Hepatocyte (in vitro differentiated cells): ENCODE results near the gene RAVER1. TPM values are rescaled to one million over a fixed set of nuclear protein-coding genes. Genes with fewer than 3 reads are reported as not detected.
"Not testable (repeated sequence)": the region's sequence is repeated elsewhere in the genome, so short reads cannot be mapped to it uniquely, and the experiment has no call there.

Source experiments
- DNase-seq: peaks from one replicate; pipeline ENCODE4 v3.0.0-alpha.2; 2016; ENCODE audit warnings: low spot score
- H2AFZ ChIP-seq: fragments of 200-600 bp; sonication (generic); 2 replicates; pipeline ENCODE4 v1.6.0; 2016; ENCODE audit warnings: antibody characterized with exemption, mild to moderate bottlenecking
- H3K27ac ChIP-seq: fragments of 200-600 bp; sonication (generic); 2 replicates; pipeline ENCODE4 v1.5.1; 2016; ENCODE audit warnings: mild to moderate bottlenecking
- H3K27me3 ChIP-seq: fragments of 200-600 bp; sonication (generic); 2 replicates; pipeline ENCODE4 v1.6.1; 2016
- H3K36me3 ChIP-seq: fragments of 200-600 bp; sonication (generic); replicated peaks from 2 replicates; pipeline ENCODE4 v1.5.1; 2016; ENCODE audit warnings: low read depth; ENCODE audit not compliant: insufficient read depth
- H3K4me1 ChIP-seq: fragments of 200-600 bp; sonication (generic); 2 replicates; pipeline ENCODE4 v1.5.1; 2016; ENCODE audit warnings: mild to moderate bottlenecking, moderate library complexity; ENCODE audit not compliant: insufficient read depth
- H3K4me2 ChIP-seq: fragments of 200-600 bp; sonication (generic); 2 replicates; pipeline ENCODE4 v1.6.0; 2016
- H3K4me3 ChIP-seq: fragments of 200-600 bp; sonication (generic); 2 replicates; pipeline ENCODE4 v1.5.1; 2016; ENCODE audit warnings: mild to moderate bottlenecking
- H3K79me2 ChIP-seq: fragments of 200-600 bp; sonication (generic); 2 replicates; pipeline ENCODE4 v1.6.0; 2017; ENCODE audit warnings: mild to moderate bottlenecking
- H3K9me2 ChIP-seq: fragments of 200-600 bp; sonication (generic); replicated peaks from 2 replicates; pipeline ENCODE4 v1.6.0; 2017; ENCODE audit warnings: mild to moderate bottlenecking; ENCODE audit not compliant: insufficient read depth
- H3K9me3 ChIP-seq: fragments of 200-600 bp; sonication (generic); 2 replicates; pipeline ENCODE4 v1.5.1; 2016; ENCODE audit warnings: low read depth, mild to moderate bottlenecking
- H4K20me1 ChIP-seq: fragments of 200-600 bp; sonication (generic); 2 replicates; pipeline ENCODE4 v1.6.0; 2016; ENCODE audit warnings: mild to moderate bottlenecking; ENCODE audit not compliant: insufficient read depth, poor library complexity, severe bottlenecking
- EZH2 ChIP-seq: fragments of 200-600 bp; sonication (generic); IDR thresholded peaks from 2 replicates; pipeline ENCODE4 v1.6.1; 2016; ENCODE audit warnings: antibody characterized with exemption, mild to moderate bottlenecking, borderline replicate concordance
- EZH2phosphoT487 ChIP-seq: fragments of 200-600 bp; sonication (generic); IDR thresholded peaks from one replicate; pipeline ENCODE4 v1.6.1; 2018; ENCODE audit warnings: antibody characterized with exemption, mild to moderate bottlenecking, low read depth, moderate library complexity; ENCODE audit not compliant: unreplicated experiment, severe bottlenecking
- WGBS: methylation state at CpG from one replicate; pipeline ENCODE4 v1.1.6; 2016; ENCODE audit warnings: low lambda C conversion rate; ENCODE audit errors: missing lambda C conversion rate; 5-methylcytosine and 5-hydroxymethylcytosine counted together
- polyA plus RNA-seq: library from polyadenylated mRNA; unstranded; fragments of >200 nt; fragmentation: Nextera tagmentation; extraction: Ambion mirVana; gene quantifications from 2 replicates; pipeline ENCODE4 v1.2.1, GENCODE V29; 2016
- total RNA-seq: library from RNA; depleted of rRNA; stranded (reverse); fragments of >200 nt; gene quantifications from 2 replicates; pipeline ENCODE4 v1.2.3, GENCODE V29; 2014
- TF ChIP-seq, protein P1 (sequence below): fragments of 200-600 bp; sonication (generic); IDR thresholded peaks from 2 replicates; pipeline ENCODE4 v1.5.1; 2016; ENCODE audit warnings: antibody characterized with exemption, mild to moderate bottlenecking; ENCODE audit not compliant: poor library complexity

The RAVER1 gene
- total and polyA plus RNA-seq, 2 experiments from 2014 or later = 16.4 to 42.0 TPM

GRCh38 chr19:10368101-10368803 is 34.9 kb upstream of the RAVER1 start:
- no peaks in the 10 kb centered on the region for H3K4me1 ChIP-seq
- H4K20me1 ChIP-seq = no peaks in the 10 kb centered on the region
- no peak overlapping the region for H3K4me3 ChIP-seq
- no peaks in the 10 kb centered on the region for H3K36me3 ChIP-seq
- no peaks in the 10 kb centered on the region for H3K9me2 ChIP-seq
- H3K79me2 ChIP-seq = no peaks in the 10 kb centered on the region
- H2AFZ ChIP-seq = no peak overlapping the region
- no peak overlapping the region for H3K27ac ChIP-seq
- 94% methylated on average over 15 of the region's 15 CpGs for WGBS
- no peak for DNase-seq
- TF ChIP-seq, protein P1, sequence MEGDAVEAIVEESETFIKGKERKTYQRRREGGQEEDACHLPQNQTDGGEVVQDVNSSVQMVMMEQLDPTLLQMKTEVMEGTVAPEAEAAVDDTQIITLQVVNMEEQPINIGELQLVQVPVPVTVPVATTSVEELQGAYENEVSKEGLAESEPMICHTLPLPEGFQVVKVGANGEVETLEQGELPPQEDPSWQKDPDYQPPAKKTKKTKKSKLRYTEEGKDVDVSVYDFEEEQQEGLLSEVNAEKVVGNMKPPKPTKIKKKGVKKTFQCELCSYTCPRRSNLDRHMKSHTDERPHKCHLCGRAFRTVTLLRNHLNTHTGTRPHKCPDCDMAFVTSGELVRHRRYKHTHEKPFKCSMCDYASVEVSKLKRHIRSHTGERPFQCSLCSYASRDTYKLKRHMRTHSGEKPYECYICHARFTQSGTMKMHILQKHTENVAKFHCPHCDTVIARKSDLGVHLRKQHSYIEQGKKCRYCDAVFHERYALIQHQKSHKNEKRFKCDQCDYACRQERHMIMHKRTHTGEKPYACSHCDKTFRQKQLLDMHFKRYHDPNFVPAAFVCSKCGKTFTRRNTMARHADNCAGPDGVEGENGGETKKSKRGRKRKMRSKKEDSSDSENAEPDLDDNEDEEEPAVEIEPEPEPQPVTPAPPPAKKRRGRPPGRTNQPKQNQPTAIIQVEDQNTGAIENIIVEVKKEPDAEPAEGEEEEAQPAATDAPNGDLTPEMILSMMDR = no peak
- H3K27me3 ChIP-seq = no peaks in the 10 kb centered on the region
- H3K4me2 ChIP-seq = no peak overlapping the region
- H3K9me3 ChIP-seq = no peaks in the 10 kb centered on the region

DNA sequence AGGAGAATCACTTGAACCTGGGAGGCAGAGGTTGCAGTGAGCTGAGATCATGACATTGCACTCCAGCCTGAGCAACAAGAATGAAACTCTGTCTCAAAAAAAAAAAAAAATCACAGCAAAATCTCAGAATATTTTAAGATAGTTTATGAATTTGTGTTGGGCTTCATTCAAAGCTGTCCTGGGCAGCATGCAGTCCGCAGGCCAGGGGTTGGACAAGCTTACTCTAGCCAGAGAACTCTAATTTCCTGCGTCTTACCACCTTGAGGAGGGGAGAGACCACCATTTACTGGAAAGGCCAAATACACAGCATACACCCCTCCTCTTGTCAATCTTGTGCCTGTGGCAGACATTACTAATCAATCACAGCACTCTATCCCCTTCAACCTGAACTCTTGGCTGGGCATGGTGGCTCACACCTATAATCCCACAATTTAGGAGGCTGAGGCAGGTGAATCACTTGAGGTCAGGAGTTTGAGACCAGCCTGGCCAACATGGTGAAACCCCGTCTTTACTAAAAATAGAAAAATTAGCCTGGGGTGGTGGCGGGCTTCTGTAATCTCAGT is 33.7 kb upstream of the RAVER1 start:
- DNase-seq, H3K27me3 ChIP-seq, H4K20me1 ChIP-seq, H3K4me1 ChIP-seq, H3K27ac ChIP-seq, H3K79me2 ChIP-seq, H3K4me2 ChIP-seq, H3K4me3 ChIP-seq, H3K9me3 ChIP-seq, H2AFZ ChIP-seq, H3K9me2 ChIP-seq, H3K36me3 ChIP-seq: not testable (repeated sequence)
- WGBS = 97% methylated on average over 4 of the region's 4 CpGs

DNA sequence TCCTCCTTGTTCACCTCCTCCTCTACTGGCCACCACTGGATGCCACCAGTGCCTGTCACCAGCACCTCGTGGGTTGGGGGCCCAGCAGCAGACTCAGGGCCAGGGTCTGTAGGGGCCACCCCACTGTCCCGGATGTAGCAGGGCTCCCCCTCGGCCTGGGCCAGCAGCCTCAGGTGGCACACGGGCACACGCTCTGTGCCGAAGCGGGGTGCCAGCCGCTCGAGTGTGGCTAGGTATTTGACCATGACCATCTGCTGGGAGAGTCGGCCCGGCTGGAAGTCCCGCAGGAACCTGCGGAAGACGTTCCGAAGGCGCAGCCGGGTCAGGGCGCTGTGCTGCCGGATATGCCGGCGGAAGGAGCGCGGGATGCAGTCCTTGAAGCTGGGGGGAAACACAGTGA is 32.2 kb upstream of the RAVER1 start:
- H3K9me2 ChIP-seq = no peaks in the 10 kb centered on the region

GRCh38 chr19:10364644-10365043 is 31.3 kb upstream of the RAVER1 start:
- Histone ChIP-seq H4K20me1 (no peaks in the 10 kb centered on the region), H3K36me3 (no peaks in the 10 kb centered on the region), H3K4me2 (no peak overlapping the region), H3K4me3 (no peak overlapping the region), H2AFZ (no peak overlapping the region), H3K9me3 (no peaks in the 10 kb centered on the region), H3K27ac (no peak overlapping the region), H3K79me2 (no peaks in the 10 kb centered on the region), H3K4me1 (no peaks in the 10 kb centered on the region), H3K27me3 (no peaks in the 10 kb centered on the region), H3K9me2 (no peaks in the 10 kb centered on the region)
- TF ChIP-seq, protein P1 = no peak
- DNase-seq = no peak
- 97% methylated on average over 19 of the region's 19 CpGs for WGBS

More for the DNA sequence above, 32.2 kb upstream of the RAVER1 start:
- Histone ChIP-seq H3K27ac (no peak overlapping the region), H3K9me3 (no peaks in the 10 kb centered on the region), H2AFZ (no peak overlapping the region), H3K4me1 (no peaks in the 10 kb centered on the region), H3K4me2 (no peak overlapping the region), H3K79me2 (no peaks in the 10 kb centered on the region), H3K27me3 (no peaks in the 10 kb centered on the region), H4K20me1 (no peaks in the 10 kb centered on the region), H3K36me3 (no peaks in the 10 kb centered on the region), H3K4me3 (no peak overlapping the region)
- TF ChIP-seq EZH2phosphoT487 = no peak
- TF ChIP-seq EZH2 = no peak
- TF ChIP-seq, protein P1 = no peak
- WGBS = 96% methylated on average over 23 of the region's 23 CpGs
- DNase-seq = no peak
